GM19467 (cell line): ENCODE measurements around the gene THBD.
"Not testable (repeated sequence)": the region's sequence is repeated elsewhere in the genome, so short reads cannot be mapped to it uniquely, and the experiment has no call there.

Experiments used
- ATAC-seq: cut with Tn5 transposase; IDR thresholded peaks from one replicate; pipeline ENCODE4 v1.9.1; 2021; ENCODE audit warnings: mild to moderate bottlenecking, moderate library complexity; ENCODE audit not compliant: unreplicated experiment

THBD gene

DNA sequence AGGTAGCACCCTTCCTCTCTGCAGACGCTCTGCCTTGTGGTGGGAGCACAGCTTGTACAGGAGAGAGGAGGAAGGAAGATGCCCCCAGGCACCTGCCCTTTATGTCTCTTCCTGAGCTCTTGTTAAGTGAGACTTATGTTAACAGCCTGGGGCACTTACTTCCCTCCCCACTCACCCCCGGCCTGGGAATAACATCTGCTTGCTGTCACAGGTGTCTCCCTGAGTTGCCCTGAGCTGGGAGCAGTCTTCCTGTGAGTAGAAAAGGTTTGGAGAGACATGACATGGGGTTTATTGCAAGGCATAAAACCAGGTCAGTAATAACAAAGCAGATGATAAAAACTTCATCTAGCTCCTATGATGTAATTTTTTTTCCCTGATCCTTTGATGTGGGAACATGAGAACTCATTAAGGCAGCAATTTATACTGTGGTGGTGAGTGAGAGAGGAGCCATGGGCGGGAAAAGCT is 12.4 kb downstream of the THBD start:
- ATAC-seq: no peak

DNA sequence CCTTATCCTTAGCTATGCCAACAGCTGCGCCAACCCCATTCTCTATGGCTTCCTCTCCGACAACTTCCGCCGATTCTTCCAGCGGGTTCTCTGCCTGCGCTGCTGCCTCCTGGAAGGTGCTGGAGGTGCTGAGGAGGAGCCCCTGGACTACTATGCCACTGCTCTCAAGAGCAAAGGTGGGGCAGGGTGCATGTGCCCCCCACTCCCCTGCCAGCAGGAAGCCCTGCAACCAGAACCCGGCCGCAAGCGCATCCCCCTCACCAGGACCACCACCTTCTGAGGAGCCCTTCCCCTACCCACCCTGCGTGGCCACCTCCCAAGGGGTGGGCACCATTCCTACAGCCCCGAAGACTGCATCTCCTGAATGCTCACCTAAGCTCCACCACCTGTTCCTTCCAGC is 13.1 kb downstream of the THBD start:
- ATAC-seq: no peak

GRCh38 chr20:23035731-23036130 is 13.7 kb downstream of the THBD start:
- no peak for ATAC-seq

- no peak for ATAC-seq
These were observed 14.5 kb downstream of the THBD start, which contains the start of gene SSTR4 for GRCh38 chr20:23034721-23035671. Gene SSTR4, plus strand, starts transcription at chr20:23035312. Its CDS starts 172 bp downstream, at chr20:23035484.

DNA sequence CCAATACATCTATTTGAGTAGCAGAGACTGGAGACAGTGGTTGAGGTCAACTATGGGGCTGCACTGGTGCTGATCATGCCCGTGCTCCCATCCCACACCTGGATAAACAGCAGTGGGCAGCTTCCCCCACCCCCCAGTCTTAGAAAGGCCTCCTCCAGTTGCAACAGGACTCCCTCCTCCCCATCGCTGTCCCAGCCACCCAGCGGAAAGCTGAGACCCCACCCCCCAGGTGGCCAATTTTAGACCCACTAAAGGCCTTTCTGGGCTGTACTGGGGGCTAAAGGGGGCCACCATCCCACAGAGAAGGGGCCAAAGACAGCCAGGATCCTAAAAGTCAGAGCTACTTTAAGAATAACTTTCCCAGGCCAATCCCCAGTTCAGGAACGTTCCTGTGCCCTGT is 15.6 kb downstream of the THBD start:
- ATAC-seq: no peak

DNA sequence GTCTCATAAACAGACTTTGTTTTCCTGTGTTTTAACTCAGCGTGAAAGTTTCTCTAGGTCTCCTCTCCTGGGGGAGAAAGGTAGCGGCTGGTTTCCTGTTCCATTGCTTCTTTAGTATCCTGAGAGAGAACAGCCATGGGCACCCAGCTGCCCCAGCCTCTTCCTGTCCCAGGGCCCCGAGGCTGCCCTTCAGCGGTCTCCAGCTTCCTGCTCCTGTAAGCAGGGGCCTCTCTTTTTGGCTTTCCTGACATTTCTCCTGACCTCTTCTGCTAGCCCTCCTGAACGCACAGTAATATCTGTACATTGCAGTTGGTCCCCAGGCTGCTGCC is 16.8 kb downstream of the THBD start:
- ATAC-seq: no peak

DNA sequence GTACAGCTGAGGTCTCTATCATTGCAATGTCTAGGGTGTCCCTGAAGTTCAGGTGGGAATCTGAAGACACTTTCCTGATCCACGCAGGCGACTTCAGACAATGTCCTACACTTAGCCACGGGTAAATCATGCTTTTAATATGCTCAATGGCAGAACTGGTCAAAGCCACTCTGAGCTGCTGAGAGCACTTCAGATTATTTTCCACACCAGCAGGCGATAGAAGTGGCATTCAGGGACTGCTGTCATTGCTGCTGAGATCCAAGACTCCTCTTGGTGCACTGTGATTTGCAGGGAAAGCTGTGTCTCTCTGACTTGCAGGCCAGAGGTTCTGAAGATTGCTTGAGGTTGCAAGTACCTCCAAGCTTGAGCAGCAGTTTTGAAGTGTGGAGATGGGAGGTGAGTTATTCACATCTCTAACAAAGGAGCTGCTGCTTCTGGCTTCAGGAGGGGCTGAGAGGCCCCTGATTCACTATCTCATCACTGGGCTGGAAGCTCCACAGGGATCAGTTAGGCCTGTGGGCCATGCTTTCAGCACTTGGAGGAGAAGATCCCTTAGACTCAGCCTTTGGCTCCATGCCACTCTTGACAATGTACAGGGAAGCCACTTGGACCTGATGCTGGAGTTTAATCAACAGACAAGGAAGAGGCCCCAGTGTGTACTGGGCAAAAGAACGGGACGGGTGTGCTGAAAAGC is 17.3 kb downstream of the THBD start:
- no peak for ATAC-seq

GRCh38 chr20:23031346-23031745 is 18.1 kb downstream of the THBD start:
- no peak for ATAC-seq

DNA sequence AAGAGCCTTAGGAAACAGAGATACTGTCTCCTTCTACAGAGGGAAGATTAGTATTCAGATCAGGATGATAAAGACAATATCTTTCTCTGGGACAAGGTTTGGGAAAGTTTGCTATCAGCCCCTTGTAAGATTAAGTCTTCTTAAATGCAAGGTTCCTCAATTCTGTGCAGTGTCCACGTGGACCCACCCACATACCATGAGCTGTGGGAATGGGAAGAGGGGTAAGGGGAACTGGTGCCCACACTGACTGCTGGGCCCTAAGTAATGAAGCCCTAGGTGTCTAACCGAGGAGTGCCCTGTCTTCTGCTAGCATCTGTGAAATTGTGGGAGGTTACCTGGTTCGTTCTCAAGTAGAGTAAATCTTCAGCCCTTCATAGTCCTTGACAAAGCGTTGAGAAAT is 20.1 kb downstream of the THBD start:
- ATAC-seq: no peak

DNA sequence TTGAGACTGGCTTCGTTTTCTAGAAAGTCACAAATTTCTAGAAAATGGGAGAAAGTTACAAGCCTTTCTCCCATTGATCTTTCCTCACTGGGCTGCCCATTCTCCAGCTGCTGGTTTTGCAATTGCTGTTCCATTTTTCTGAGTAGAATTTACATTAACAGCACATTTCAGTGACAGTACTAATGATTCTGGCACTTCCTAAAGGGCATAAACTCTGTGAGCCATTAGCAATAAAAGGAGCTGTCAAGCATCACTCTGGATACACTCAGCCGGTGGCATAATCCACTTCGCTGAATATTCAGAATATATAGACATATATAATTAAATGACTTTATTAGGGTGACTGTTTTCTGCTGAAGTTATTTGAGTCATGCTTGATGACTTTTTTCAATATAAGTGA is 21.1 kb downstream of the THBD start:
- no peak for ATAC-seq

DNA sequence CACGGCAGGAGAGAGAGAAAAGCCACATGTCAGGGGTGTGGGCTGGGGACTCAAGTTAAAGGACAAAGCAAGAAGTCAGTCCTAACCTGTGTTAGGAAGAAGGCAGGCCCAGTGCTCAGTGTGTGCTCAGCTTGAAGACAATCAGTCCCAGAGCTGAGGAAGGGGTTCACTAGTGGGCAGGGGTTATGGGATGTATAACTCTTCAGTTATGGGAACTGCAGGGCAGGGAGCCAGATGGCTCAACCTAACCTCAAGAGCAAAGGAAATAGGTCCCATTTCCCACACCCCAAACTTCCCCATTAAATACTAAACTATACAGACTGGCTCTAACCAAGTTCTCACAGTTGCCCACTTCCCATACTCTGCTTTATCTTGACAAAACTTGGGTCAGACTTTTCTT is 21.8 kb downstream of the THBD start:
- no peak for ATAC-seq

DNA sequence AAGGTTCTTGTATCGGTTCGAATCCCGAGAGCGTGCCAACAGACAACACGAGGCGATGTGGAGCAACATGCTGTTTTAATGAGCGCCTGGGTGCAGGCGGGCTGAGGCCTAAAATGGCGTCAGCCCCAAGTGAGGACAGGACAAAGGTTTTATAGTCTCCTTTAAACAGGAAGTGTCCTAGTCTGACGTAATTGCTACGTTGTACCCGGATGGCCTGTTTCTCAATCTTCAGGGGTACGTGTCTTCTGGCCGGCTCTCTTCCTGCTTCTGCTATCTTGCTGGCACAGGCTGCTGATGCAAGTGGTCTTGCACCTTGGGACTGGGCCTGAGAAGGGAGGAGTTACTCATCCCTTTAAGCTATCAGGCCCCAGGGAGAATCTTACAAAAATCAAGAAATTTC is 24.0 kb downstream of the THBD start:
- not testable (repeated sequence) for ATAC-seq

DNA sequence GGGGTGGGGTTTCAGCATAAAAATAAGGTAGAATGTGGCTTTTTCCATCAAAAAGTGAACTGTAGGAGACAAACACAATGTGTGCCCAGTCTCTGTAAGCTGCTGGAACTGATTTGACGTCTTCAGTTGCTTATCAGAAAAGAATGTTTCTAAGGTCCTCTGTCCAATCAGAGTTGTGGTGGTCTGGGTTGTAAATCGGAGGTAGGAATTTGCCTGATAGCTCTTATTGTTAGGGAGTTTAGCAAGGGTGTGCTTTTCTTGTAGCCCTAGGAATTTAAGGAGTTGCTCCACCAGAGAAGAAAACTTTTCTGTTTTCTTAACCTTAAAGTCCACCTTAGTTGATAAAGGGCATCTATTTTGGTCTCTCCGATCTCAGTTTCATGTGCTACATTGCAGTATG is 24.8 kb downstream of the THBD start:
- no peak for ATAC-seq

- ATAC-seq: no peak
These were observed 25.8 kb downstream of the THBD start for GRCh38 chr20:23023621-23024177.

DNA sequence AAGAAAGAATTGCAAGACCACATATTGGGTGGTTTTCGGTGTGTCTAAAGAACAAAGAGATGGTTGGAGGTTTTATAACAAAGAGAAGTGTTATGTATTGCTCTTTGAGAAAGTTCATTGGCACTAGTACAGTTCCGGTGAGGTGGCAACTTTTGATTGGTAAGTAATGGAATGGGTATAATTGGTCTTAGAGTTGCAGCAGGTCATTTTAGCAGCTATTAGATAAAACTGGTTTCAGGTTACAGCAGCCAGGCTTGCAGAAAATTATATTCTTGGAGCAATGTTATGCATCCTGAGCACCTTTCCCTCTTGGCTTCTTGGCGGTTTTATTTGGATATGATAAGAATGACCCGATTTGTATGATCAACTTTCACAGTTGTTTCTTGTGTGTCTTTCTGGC is 26.6 kb downstream of the THBD start:
- no peak for ATAC-seq

- no peak for ATAC-seq
These were observed 27.5 kb downstream of the THBD start for GRCh38 chr20:23021951-23022350.

GRCh38 chr20:23021541-23021940 is 27.9 kb downstream of the THBD start:
- no peak for ATAC-seq

DNA sequence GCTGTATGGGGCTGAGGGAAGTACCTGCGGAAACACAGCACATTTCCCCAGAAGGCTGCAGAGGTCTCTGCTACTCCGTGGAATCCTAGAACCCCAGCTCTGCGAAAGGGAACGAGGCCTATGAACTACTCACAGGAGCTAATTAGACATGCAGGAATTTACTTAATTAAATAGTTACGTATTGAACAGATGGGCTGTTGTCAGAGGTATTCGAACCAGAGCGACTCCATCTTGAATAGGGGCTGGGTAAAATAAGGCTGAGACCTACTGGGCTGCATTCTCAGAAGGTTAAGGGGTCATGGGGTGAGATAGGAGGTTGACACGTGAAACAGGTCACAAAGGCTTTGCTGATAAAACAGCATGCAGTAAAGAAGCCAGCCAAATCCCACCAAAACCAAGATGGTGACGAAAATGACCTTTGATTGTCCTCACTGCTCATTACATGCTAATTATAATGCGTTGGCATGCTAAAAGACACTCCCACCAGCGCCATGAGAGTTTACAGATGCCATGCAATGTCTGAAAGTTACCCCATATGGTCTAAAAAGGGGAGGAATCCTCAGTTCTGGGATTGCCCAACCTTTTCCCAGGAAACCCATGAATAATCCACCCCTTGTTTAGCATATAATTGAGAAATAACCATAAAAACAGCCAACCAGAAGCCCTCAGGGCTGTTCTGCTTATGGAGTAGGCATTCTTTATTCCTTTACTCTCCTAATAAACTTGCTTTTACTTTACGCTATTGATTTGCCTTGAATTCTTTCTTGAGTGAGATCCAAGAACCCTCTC is 29.0 kb downstream of the THBD start:
- ATAC-seq: no peak

GRCh38 chr20:23019403-23019802 is 30.1 kb downstream of the THBD start:
- no peak for ATAC-seq

DNA sequence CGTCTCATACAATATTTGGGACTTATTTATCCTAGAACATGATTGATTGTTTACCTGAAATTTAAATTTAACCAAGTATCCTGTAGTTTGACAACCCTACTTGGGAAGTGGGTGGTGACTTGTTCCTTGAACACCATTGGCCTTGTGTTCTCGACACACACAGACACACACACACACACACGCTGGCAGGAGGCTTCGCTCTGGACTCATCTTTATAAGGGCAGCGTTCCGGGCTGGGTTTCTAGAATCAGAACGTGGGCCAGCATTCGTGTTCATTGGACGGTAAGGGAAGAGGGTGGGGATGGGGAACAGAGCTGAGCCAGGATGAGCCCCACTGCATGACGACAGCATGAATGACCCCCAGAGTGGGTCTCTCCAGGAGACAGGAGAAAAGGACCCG is 30.5 kb downstream of the THBD start:
- no peak for ATAC-seq

GRCh38 chr20:23018432-23018831 is 31.0 kb downstream of the THBD start:
- ATAC-seq: no peak
